HuH-7 (cell line): Measurements from ENCODE around the gene USP3.
"Not testable (repeated sequence)": the region's sequence is repeated elsewhere in the genome, so short reads cannot be mapped to it uniquely, and the experiment has no call there.

Experiments used
- DNase-seq: peaks from one replicate; pipeline ENCODE4 v3.0.0; 2011; ENCODE audit warnings: low spot score

The USP3 gene

GRCh38 chr15:63610209-63610841, 105.9 kb downstream of the USP3 start:
- DNase-seq: peak; percentile 77

- no peak for DNase-seq
Observed at GRCh38 chr15:63611177-63611576, 106.8 kb downstream of the USP3 start.

- no peak for DNase-seq
Observed at GRCh38 chr15:63612300-63612699, 107.9 kb downstream of the USP3 start.

GRCh38 chr15:63615935-63616334, 111.5 kb downstream of the USP3 start:
- DNase-seq: no peak

GRCh38 chr15:63617147-63617546, 112.8 kb downstream of the USP3 start:
- not testable (repeated sequence) for DNase-seq

GRCh38 chr15:63617627-63618026, 113.2 kb downstream of the USP3 start:
- not testable (repeated sequence) for DNase-seq

- DNase-seq: not testable (repeated sequence)
Observed at GRCh38 chr15:63620760-63621159, 116.4 kb downstream of the USP3 start.

- no peak for DNase-seq
Observed at GRCh38 chr15:63623232-63623969, 119.0 kb downstream of the USP3 start.

- DNase-seq: no peak
Observed at GRCh38 chr15:63626955-63627354, 122.6 kb downstream of the USP3 start.

GRCh38 chr15:63628123-63628822, 123.9 kb downstream of the USP3 start:
- no peak for DNase-seq

GRCh38 chr15:63630036-63630751, 125.8 kb downstream of the USP3 start:
- DNase-seq: no peak

GRCh38 chr15:63633312-63633711, 128.9 kb downstream of the USP3 start:
- DNase-seq: no peak

- no peak for DNase-seq
Observed at GRCh38 chr15:63634154-63634553, 129.8 kb downstream of the USP3 start.

GRCh38 chr15:63636518-63637061, 132.2 kb downstream of the USP3 start:
- DNase-seq: no peak

GRCh38 chr15:63638839-63639238, 134.4 kb downstream of the USP3 start:
- no peak for DNase-seq

- no peak for DNase-seq
Observed at GRCh38 chr15:63640146-63640545, 135.8 kb downstream of the USP3 start.
